Esophagus muscularis mucosa (tissue), 4 donors: ENCODE data around the gene CLDN15. TPM values are rescaled to one million over a fixed set of nuclear protein-coding genes. Genes with fewer than 3 reads are reported as not detected.

ENCODE experiments used
- DNase-seq: peaks from one replicate; pipeline ENCODE4 v3.0.0-alpha.2; 2017; ENCODE audit errors: extremely low spot score
- H3K27ac ChIP-seq, 4 donors: fragments of 200-600 bp; sonication (generic); replicated peaks in 1 of 4; 1 replicate in 3 of 4; 2 replicates in 1 of 4; pipeline ENCODE4 v1.5.1; 2016 to 2019; ENCODE audit warnings: mild to moderate bottlenecking in 1 of 4
- H3K27me3 ChIP-seq, 4 donors: fragments of 200-600 bp; sonication (generic); one replicate each; pipeline versions ENCODE4 v1.5.1 to v1.6.0; 2016 to 2019
- H3K36me3 ChIP-seq, 4 donors: fragments of 200-600 bp; sonication (generic); one replicate each; pipeline ENCODE4 v1.5.1; 2016 to 2019
- H3K4me1 ChIP-seq, 4 donors: fragments of 200-600 bp; sonication (generic); one replicate each; pipeline ENCODE4 v1.5.1; 2016 to 2019
- H3K4me3 ChIP-seq, 4 donors: fragments of 200-600 bp; sonication (generic); 1 replicate in 2 of 4; 2 replicates in 2 of 4; pipeline ENCODE4 v1.5.1; 2016 to 2019; ENCODE audit warnings: mild to moderate bottlenecking in 4 of 4, moderate library complexity in 1 of 4
- H3K9me3 ChIP-seq, 4 donors: fragments of 200-600 bp; sonication (generic); 1 replicate in 3 of 4; 2 replicates in 1 of 4; pipeline ENCODE4 v1.5.1; 2016 to 2019
- EP300 ChIP-seq: sonication (generic); formaldehyde crosslinking; IDR thresholded peaks from one replicate; pipeline ENCODE4 v1.6.1; 2017; ENCODE audit warnings: antibody characterized with exemption
- POLR2A ChIP-seq: fragments of 450-650 bp; IDR thresholded peaks from one replicate; pipeline ENCODE4 v1.6.1; 2017; ENCODE audit warnings: antibody characterized with exemption, moderate library complexity, mild to moderate bottlenecking, low read depth
- POLR2AphosphoS5 ChIP-seq, 2 donors: sonication (generic); formaldehyde crosslinking; IDR thresholded peaks; one replicate each; pipeline ENCODE4 v1.6.1; 2017; ENCODE audit warnings: antibody characterized with exemption in 2 of 2
- WGBS: methylation state at CpG from one replicate; pipeline ENCODE4 v1.1.5; 2018; 5-methylcytosine and 5-hydroxymethylcytosine counted together
- intact Hi-C: fragments of 100-400 bp; cut with DNase I; formaldehyde crosslinking; loops from one replicate; pipeline ENCODE4 v1.15.1; 2023
- total RNA-seq, 4 donors: library from RNA; depleted of rRNA; stranded (reverse); fragments of >200 nt; gene quantifications; one replicate each; pipeline versions ENCODE4 v1.1.0 to v1.2.1, GENCODE V29; 2016
- TF ChIP-seq, protein P1 (sequence below), 3 experiments: fragments of 200-600 bp in 2 of 3; fragments of 450-650 bp in 1 of 3; sonication (generic) in 2 of 3; IDR thresholded peaks; one replicate each; pipeline ENCODE4 v1.5.1; 2017 to 2019; ENCODE audit warnings: antibody characterized with exemption in 3 of 3, mild to moderate bottlenecking in 2 of 3, moderate library complexity in 1 of 3

Gene CLDN15
- total RNA-seq, 4 donors from 2014 or later = 5.3 to 9.1 (median 6.4) TPM

DNA sequence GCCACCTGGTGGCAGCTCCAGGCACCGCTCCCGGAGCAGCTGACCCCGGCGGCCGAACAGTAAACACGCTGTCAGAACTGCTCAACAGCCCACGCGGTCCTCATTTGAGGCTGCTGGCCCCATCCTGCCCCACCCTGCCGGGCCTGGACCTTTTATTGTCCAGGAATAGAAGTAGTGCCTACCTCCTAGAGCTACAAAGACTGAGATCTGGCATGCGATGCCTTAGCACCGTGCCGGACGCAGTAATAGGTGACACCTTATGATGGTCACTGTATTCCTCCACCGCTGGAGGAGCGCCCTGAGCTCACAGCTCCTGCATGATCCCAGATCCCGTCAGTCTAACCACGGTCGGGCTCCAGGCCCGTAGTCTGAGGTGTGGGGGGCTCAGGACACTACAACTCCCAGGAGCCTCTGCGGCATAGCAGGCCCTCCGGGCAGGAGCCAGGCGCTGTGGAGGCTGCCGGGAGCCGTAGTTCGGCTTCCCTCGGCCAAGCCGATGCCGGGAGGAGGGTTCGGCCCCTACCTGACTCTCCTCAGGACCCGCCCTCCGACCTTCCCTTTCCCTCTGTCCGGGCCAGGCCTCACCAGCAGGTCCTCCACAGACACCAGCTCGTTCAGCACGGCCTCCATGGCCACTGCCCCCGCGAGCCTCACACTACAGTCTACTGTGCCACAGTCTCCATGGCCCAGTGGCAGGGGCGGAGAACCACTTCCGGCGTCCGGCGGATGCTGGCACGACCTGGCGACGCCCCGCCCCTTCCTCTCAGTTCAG is 7.0 kb upstream of the CLDN15 start, which contains the start of gene FIS1:
FIS1 (minus strand) TSS at position 707 of the 772 bp plus-strand sequence; CDS start at position 630, 77 bp downstream.
- TF ChIP-seq POLR2AphosphoS5 (IDR thresholded peaks at IDR 0.05) (peak; percentile 90 to 98), POLR2A (peak; percentile 66), EP300 (no peak)
- TF ChIP-seq, protein P1, sequence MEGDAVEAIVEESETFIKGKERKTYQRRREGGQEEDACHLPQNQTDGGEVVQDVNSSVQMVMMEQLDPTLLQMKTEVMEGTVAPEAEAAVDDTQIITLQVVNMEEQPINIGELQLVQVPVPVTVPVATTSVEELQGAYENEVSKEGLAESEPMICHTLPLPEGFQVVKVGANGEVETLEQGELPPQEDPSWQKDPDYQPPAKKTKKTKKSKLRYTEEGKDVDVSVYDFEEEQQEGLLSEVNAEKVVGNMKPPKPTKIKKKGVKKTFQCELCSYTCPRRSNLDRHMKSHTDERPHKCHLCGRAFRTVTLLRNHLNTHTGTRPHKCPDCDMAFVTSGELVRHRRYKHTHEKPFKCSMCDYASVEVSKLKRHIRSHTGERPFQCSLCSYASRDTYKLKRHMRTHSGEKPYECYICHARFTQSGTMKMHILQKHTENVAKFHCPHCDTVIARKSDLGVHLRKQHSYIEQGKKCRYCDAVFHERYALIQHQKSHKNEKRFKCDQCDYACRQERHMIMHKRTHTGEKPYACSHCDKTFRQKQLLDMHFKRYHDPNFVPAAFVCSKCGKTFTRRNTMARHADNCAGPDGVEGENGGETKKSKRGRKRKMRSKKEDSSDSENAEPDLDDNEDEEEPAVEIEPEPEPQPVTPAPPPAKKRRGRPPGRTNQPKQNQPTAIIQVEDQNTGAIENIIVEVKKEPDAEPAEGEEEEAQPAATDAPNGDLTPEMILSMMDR (IDR thresholded peaks at IDR 0.05) = peak; percentile 82 to 97 (median 89)
- Histone ChIP-seq H3K27me3 (no peaks in the 10 kb centered on the region), H3K27ac (peak within 1 kb of the TSS; percentile 87 to 98 (median 97)), H3K4me1 (peaks cover 48 to 61% (median 58%) of the 10 kb centered on the region in 4 donors), H3K4me3 (peak within 1 kb of the TSS; percentile 59 to 90 (median 75)), H3K9me3 (no peaks in the 10 kb centered on the region), H3K36me3 (peaks cover 5 to 39% (median 31%) of the 10 kb centered on the region in 4 donors)
- 0% methylated on average over 14 of the region's 45 CpGs for WGBS
- intact Hi-C loops = loop anchor here (2.0 kb wide), 1 partner anchor 28 kb away; the partner anchor contains the start of gene PLOD3
- peak; percentile 97 for DNase-seq

DNA sequence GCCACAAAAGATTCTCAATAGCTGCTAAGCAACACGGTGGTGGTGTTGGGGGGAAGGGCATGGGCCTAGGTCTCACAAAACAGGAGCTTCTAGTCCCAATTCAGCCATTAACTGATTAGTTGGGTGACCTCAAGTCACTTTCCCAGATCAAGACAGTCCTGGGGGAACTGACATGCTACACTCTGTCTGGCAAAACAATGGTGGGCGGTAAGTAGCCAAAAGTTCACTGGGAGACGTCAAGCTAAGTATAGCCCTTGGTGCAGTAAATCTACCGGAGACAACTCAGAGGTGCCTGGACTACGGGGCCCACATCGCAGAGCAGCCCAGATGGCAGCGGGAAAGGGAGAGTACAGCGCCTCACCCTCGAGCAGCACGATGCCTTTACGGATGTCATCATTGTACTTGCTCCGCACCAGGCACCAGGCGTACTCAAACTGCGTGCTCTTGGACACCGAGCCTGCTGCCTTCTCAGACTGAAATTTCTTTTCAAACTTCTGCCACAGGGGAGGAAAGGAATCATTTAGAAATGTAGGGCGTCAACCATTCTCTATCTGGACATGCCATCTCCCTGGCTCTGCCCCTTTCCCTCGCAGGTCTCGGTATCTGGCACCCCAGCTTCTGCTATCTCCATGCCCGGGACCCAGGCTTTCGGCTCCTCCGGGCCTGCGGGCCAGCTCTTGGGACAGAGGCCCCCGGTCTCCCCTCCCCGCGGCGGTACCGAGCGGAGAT is 6.2 kb upstream of the CLDN15 start:
- intact Hi-C loops = loop anchor here (2.0 kb wide), 1 partner anchor 27 kb away; the partner anchor contains the start of gene PLOD3
- peaks cover 54 to 68% (median 66%) of the 10 kb centered on the region in 4 donors for H3K4me1 ChIP-seq
- 27% methylated on average over 27 of the region's 28 CpGs for WGBS

DNA sequence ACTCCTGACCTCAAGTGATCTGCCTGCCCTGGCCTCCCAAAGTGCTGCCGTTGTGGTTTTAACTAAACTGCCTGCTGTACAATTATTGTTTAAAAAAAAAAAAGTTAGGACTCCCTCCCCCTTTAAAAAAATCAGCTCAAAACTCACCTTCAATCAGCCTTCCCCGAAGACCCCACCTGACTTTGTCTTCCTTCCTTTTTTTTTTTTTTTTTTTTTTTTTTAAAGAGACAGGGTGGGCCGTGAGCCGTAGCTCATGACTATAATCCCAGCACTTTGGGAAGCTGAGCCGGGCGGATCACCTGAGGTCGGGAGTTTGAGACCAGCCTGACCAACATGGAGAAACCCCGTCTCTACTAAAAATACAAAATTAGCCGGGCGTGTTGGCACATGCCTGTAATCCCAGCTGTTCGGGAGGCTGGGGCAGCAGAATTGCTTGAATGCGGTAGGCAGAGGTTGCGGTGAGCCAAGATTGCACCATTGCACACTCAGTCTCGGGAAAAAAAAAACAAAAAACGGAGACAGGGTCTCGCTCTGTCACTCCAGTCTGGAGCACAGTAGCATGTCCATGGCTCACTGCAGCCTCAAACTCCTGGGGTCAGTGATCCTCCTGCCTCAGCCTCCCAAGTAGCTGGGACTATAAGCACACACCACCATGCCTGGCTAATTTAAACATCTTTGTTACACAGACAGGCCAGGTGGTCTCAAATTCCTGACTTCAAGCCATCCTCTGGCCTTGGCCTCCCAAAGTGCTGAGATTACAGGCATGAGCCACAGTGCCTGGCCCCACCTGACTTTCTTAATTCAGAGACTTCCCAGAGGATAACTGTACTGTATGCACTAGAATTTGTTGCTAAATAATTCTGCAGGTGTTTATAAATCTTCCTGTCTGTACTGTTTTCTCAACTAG is 4.1 kb upstream of the CLDN15 start:
- Histone ChIP-seq H3K9me3 (no peaks in the 10 kb centered on the region), H3K27ac (peak overlapping the region in 3 of 4 donors; percentile 10 to 98 (median 80)), H3K4me3 (no peak overlapping the region), H3K4me1 (peaks cover 74 to 87% (median 86%) of the 10 kb centered on the region in 4 donors), H3K36me3 (peaks cover 6 to 39% (median 35%) of the 10 kb centered on the region in 4 donors), H3K27me3 (no peaks in the 10 kb centered on the region)
- WGBS = 83% methylated on average over 16 of the region's 16 CpGs
- intact Hi-C loops = no loop called here
- no peak for DNase-seq
- TF ChIP-seq, protein P1 (IDR thresholded peaks at IDR 0.05) = no peak
- TF ChIP-seq POLR2A = no peak
- no peak for TF ChIP-seq POLR2AphosphoS5 (IDR thresholded peaks at IDR 0.05)
- TF ChIP-seq EP300 = no peak

More for the DNA sequence above, 6.2 kb upstream of the CLDN15 start:
- H3K9me3 ChIP-seq = no peaks in the 10 kb centered on the region
- H3K27ac ChIP-seq = peak overlapping the region; percentile 87 to 98 (median 97)
- TF ChIP-seq POLR2A = no peak
- TF ChIP-seq EP300 = no peak
- TF ChIP-seq, protein P1 (IDR thresholded peaks at IDR 0.05) = no peak
- no peak for TF ChIP-seq POLR2AphosphoS5 (IDR thresholded peaks at IDR 0.05)
- no peaks in the 10 kb centered on the region for H3K27me3 ChIP-seq
- H3K36me3 ChIP-seq = peaks cover 6 to 39% (median 31%) of the 10 kb centered on the region in 4 donors
- no peak for DNase-seq
- H3K4me3 ChIP-seq = peak overlapping the region; percentile 59 to 90 (median 75)

DNA sequence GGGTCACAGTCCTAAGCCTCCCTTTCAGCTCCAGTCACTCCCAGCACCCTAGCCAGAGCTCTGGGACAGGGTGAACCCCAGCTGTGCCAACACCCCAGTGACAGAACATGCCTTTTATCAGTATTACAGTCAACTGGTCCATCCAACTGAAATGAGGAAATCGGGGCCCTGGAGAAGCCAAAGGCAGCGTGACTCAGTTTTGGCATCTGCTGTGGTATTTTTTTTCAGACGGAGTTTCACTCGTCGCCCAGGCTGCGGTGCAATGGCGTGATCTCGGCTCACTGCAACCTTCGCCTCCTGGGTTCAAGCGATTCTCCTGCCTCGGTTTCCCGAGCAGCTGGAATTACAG is 3.4 kb upstream of the CLDN15 start:
- Histone ChIP-seq H3K36me3 (peaks cover 6 to 46% (median 35%) of the 10 kb centered on the region in 4 donors), H3K9me3 (no peaks in the 10 kb centered on the region), H3K4me1 (peaks cover 71 to 83% (median 81%) of the 10 kb centered on the region in 4 donors), H3K27me3 (no peaks in the 10 kb centered on the region), H3K4me3 (no peak overlapping the region), H3K27ac (peak overlapping the region; percentile 19 to 98 (median 77))
- WGBS = 90% methylated on average over 12 of the region's 12 CpGs
- TF ChIP-seq POLR2A = no peak
- TF ChIP-seq POLR2AphosphoS5 (IDR thresholded peaks at IDR 0.05) = no peak
- TF ChIP-seq EP300 = no peak
- TF ChIP-seq, protein P1 (IDR thresholded peaks at IDR 0.05) = no peak
- no peak for DNase-seq
- intact Hi-C loops = no loop called here
